HL-60/S4 treated with retinoic acid at 250 ng/mL for 4 days and 3 days (cell line): ENCODE data around the gene HBB.

Experiments
- in situ Hi-C: fragments of 300-500 bp; cut with MboI; formaldehyde crosslinking; loops from 2 replicates; pipeline ENCODE4 v1.7.0; 2022; ENCODE audit warnings: low sequenced_read_pairs

Gene HBB

GRCh38 chr11:5247472-5248192, 20.8 kb upstream of the HBB start:
- in situ Hi-C loops: no loop called here

DNA sequence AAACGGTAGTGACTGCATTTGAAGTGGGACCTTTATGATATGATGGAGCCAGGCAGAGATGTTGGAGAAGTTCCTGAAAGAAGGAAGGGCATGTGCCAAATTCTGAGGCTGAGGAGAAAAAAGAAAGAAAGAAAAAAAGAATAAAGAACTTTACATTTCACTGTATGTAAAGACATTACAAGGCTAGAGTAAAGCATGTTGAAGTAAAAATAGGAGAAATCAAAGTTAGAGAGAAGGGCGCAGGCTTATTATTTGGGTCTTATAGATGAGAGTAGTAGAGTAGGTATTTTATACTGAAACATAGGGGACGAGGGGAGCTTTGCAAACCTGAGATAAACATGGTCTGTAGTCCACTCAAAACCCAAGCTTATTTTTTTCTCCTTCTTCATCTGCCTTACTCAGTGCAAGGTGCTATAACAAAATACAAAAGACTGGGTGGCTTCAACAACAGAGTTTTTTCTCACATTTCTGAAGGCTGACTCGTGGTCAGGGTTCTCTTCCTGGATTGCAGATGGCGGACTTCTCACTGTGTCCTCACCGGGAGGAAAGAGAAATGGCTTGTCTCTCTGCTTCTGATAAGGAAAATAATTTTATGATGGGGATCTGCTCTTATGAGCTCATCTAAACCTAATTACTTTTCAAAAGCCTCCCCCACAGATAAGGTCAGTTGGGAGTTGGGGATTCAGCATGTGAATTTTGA, 20.1 kb upstream of the HBB start:
- in situ Hi-C loops: no loop called here

DNA sequence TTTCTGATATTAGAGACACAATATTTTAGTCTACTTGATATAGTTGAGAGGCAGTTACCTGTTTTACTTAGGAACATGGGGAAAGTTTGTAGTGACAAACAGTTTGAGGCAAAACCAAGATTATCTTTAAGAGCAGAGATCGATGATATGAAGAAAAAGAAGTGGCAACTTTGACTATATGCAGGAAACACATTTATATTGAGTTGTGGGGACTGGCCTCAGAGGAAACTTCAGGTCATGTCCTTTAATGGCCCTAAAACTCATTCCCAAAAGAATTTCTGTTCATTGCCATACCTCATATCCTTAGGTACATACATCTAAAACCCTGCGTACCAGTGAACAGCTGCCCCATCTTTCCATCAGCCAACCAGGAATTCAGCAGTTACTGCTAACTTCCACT, 18.3 kb upstream of the HBB start:
- in situ Hi-C loops: no loop called here

DNA sequence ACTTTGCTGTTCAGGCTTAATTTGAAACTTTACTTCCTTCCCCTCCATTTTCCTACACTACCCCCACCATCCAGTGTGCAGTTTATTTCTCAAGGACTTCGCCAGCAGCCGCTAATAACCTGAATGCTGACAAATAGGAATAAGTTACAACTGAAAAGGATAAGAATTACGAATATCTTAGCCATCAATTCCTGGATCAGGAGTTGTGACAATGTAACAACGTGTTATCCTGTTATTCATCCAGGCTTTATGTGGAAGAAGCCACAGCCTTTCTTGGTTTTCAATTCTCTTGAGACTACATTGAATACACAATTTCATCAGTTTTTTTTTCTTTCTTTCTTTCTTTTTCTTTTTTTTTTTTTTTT, 16.9 kb upstream of the HBB start:
- in situ Hi-C loops: no loop called here

DNA sequence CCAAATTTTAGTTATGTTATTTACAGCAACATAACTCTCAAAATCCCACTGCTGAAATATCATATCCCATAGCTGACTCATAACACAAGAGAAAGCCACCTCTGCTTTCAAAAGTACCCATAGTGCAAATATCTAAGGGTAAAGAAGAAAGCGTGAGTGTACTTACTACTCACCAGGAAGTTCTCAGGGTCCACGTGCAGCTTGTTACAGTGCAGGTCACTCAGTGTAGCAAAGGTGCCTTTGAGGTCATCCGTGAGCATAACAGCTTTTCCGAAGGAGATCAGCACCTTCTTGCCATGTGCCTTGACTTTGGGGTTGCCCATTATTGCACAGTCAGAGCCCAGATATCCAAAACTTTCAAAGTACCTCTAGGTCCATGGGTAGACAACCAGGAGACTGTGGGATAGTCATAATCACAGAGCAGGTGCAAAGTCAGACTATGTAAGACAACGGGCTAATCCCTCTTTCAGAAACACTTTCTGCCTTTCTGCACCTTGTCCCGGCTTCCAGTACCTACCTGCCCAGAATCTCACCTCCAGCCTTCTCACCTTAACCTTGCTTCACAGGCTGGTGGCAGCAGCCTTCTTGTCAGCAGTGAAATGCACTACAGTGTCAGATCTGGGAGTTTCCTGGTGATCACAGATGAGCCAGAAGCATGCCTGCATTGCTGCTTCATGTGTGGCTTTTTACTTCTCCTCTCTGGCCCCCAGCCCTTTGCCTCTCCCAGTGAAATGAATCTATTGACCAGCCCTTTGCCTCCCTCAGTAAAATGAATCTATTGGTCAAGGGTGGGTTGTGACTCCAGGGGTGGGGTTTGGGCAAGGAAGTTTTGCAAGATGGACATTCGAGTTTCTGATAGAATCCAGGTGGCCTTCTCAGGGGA, 16.3 kb upstream of the HBB start:
- in situ Hi-C loops: no loop called here

- in situ Hi-C loops: no loop called here
Observed at GRCh38 chr11:5242208-5242607, 15.3 kb upstream of the HBB start.

DNA sequence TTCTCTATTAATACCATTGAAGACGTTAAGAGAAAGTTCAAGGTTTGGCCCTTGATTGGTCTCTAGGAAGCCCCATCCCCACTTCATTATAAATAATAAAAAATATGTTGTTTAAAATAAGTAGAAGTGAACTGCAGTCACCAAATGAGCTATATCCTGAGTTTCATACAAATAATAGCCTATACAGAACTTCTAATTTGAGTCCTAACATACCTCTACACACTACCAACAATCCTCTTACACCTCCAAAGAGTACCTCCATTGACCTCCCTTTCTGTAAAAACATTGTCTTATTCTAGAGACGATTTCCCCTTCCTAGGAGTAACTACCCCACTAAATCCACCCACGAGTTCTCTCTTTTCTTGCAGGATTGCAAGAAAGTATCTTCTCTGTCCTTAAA, 14.6 kb upstream of the HBB start:
- in situ Hi-C loops: no loop called here

GRCh38 chr11:5240458-5240857, 13.6 kb upstream of the HBB start:
- in situ Hi-C loops: no loop called here

DNA sequence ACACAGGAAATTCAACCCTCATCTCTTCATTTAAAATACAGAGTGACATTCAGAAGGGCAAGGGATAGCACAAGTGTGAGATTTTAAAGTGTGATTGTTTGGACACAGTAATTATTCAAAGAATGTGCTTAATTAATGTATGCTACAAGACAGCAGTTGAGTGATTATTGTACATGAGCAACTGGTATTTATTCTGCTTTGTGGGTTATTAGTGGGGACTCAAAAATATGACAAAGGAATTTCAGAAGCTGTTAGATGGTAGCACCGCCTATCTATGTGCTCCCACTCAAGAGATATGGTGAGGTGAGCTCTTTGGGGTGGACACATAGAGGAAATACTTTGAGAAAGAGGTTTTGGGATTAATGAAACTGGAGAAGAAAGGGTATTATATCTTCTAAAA, 13.2 kb upstream of the HBB start:
- in situ Hi-C loops: no loop called here

- in situ Hi-C loops: no loop called here
Observed at GRCh38 chr11:5239046-5239445, 12.2 kb upstream of the HBB start.

DNA sequence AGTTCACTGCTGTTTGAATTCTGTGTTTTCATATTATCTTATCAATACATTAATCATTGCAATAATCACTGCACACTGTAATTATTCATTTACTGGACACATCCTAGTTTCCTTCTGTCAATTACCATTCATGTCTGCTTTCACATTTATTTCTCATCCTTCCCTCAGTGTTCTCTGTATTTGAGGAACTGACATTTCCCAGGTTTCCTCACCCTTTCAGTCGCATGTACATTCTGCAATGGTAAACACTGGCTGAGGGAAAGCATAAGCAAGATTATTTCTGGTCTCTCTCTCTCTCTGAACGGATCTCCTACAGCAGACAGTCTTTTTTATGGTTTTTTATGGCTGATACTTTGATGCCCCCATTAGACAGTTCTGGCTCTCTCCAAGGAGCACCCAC, 11.6 kb upstream of the HBB start:
- in situ Hi-C loops: no loop called here

GRCh38 chr11:5237420-5237819, 10.5 kb upstream of the HBB start:
- in situ Hi-C loops: no loop called here

DNA sequence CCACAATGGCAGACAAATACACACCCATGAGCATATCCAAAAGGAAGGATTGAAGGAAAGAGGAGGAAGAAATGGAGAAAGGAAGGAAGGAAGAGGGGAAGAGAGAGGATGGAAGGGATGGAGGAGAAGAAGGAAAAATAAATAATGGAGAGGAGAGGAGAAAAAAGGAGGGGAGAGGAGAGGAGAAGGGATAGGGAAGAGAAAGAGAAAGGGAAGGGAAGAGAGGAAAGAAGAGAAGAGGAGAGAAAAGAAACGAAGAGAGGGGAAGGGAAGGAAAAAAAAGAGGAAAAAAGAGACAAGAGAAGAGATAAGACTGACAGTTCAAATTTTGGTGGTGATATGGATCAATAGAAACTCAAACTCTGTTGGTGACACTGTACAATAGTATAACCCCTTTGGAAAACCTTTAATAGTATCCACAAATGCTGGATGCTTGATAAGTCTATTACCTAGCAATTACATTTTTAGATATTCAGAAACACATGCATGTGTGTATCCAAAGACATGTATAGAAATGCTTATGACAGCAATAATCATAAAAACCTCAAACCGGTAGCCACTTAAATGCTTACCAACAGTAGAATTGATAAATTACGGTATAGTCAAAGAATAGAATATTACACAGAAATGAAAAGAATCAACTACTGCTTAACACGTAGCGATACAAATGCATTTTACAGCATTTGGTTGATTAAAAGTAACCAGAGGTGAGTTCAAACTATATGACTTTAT, 8.7 kb upstream of the HBB start:
- in situ Hi-C loops: no loop called here

GRCh38 chr11:5234381-5234834, 7.5 kb upstream of the HBB start, which contains the start of gene HBD:
HBD (minus strand) TSS chr11:5234483; CDS start chr11:5234433, 50 bp downstream.
- in situ Hi-C loops: no loop called here

- in situ Hi-C loops: no loop called here
Observed at GRCh38 chr11:5233307-5233706, 6.4 kb upstream of the HBB start.

GRCh38 chr11:5232821-5233220, 6.0 kb upstream of the HBB start:
- in situ Hi-C loops: no loop called here

DNA sequence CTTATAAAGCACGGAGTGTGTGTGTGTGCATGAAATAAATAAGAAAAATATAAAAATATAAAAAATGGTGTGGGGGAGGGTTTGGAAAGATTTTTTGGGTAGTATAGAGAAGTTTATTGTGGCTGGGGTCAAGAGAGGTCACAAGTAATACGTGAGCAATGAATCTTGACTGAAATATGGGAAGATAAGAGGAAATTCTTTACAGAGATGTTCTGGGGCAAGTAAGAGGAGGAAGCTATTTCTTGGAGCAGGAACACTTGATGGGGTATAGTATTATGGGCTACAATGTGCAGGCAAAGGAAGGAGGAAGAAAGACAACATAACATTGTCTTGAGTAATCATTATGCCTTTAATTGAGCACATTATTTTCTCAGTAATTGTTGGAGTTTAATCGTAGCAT, 5.3 kb upstream of the HBB start:
- in situ Hi-C loops: no loop called here

DNA sequence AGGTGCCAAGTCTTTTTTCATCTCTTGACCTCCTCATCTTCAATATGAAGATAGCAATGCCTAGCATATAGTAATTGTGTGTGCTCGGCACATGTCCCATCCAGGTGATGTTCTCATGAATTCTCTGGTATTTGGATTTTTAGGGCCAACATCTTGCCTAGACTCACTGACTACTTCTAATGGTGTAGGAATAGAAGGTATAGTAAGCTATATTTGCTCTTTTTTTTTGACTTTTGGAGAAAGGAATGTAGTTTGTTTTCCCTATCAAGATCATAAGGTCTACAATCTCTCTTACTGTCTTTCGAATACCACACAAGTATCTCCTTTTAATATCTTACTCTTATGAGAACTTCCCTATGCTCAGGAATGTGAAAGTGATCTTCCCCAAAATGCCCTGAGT, 4.2 kb upstream of the HBB start:
- in situ Hi-C loops: no loop called here

GRCh38 chr11:5230266-5230665, 3.4 kb upstream of the HBB start:
- in situ Hi-C loops: no loop called here

GRCh38 chr11:5229796-5230195, 2.9 kb upstream of the HBB start:
- in situ Hi-C loops: no loop called here

DNA sequence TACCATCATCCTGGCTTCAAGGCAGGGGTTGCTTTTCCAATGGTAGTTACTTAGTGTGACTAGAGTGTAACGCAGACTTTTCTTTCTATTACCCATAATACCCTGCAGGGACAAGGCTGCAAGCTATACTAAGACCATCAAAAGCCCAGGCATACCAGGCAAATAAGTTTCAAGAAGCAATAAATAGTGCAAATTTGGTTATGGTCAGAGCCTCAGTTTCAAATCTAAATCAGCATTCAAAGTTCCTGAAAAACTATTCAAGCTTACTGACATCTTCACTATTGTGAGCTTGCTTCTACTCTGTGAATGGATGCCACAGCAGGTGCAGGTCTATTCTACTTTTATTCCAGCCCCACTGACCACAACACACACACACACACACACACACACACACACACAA, 2.5 kb upstream of the HBB start:
- in situ Hi-C loops: no loop called here
